T-helper 22 cell (primary cell): Measurements from ENCODE around the gene FOLR2.

ENCODE experiments used
- DNase-seq: peaks from one replicate; pipeline ENCODE4 v3.0.0-alpha.2; 2020; ENCODE audit warnings: low read depth

Gene FOLR2

GRCh38 chr11:72229925-72230763, 13.6 kb downstream of the FOLR2 start:
- DNase-seq: no peak

GRCh38 chr11:72230764-72231365, 14.3 kb downstream of the FOLR2 start:
- no peak for DNase-seq

- no peak for DNase-seq
Measured at GRCh38 chr11:72231396-72232259, 15.0 kb downstream of the FOLR2 start.

GRCh38 chr11:72232260-72233055, 15.9 kb downstream of the FOLR2 start:
- no peak for DNase-seq

GRCh38 chr11:72233056-72233772, 16.6 kb downstream of the FOLR2 start:
- DNase-seq: no peak

- DNase-seq: no peak
Measured at GRCh38 chr11:72233773-72234513, 17.3 kb downstream of the FOLR2 start.

GRCh38 chr11:72234514-72234830, 17.9 kb downstream of the FOLR2 start:
- DNase-seq: no peak

GRCh38 chr11:72234920-72235319, 18.3 kb downstream of the FOLR2 start:
- no peak for DNase-seq

- no peak for DNase-seq
Measured at GRCh38 chr11:72235351-72236057, 18.9 kb downstream of the FOLR2 start.

- no peak for DNase-seq
Measured at GRCh38 chr11:72236083-72236697, 19.6 kb downstream of the FOLR2 start.

GRCh38 chr11:72236774-72237111, 20.1 kb downstream of the FOLR2 start:
- DNase-seq: no peak

GRCh38 chr11:72237112-72237931, 20.7 kb downstream of the FOLR2 start:
- DNase-seq: no peak

GRCh38 chr11:72238040-72238450, 21.5 kb downstream of the FOLR2 start:
- no peak for DNase-seq

- no peak for DNase-seq
Measured at GRCh38 chr11:72238492-72239312, 22.1 kb downstream of the FOLR2 start.

- DNase-seq: no peak
Measured at GRCh38 chr11:72239313-72239848, 22.8 kb downstream of the FOLR2 start.

- DNase-seq: no peak
Measured at GRCh38 chr11:72239849-72240460, 23.4 kb downstream of the FOLR2 start.
